Right ventricle myocardium superior (tissue), 1 donor: ENCODE measurements around the gene SPTBN4. TPM values are rescaled to one million over a fixed set of nuclear protein-coding genes. Genes with fewer than 3 reads are reported as not detected.
"Not testable (repeated sequence)": the region's sequence is repeated elsewhere in the genome, so short reads cannot be mapped to it uniquely, and the experiment has no call there.

Experiments
- ATAC-seq: fragments of 200-7000 bp; cut with Tn5 transposase; one replicate; pipeline ENCODE4 v1.9.1; 2020; ENCODE audit warnings: mild to moderate bottlenecking; ENCODE audit not compliant: poor library complexity
- DNase-seq: peaks from one replicate; pipeline ENCODE4 v3.0.0-alpha.2; 2020
- intact Hi-C: fragments of 100-400 bp; cut with DNase I; formaldehyde crosslinking; loops from one replicate; pipeline ENCODE4 v1.11.2; 2022
- total RNA-seq: library from RNA; stranded (reverse); fragmentation: NEBNext Ultra II Directional; extraction: Animal tissue kit (Norgen Biotek cat#: 25700); gene quantifications from one replicate; pipeline ENCODE4 v1.2.1, GENCODE V29; 2021
- donor health status: DM: no; HTN: yes; CAD: no; lungs with severe emphysema.

Gene SPTBN4
- total RNA-seq, 1 donor from 2014 or later: 4.5 TPM

GRCh38 chr19:40588926-40589569, 122.2 kb downstream of the SPTBN4 start:
- ATAC-seq (no peak), DNase-seq (no peak)
- intact Hi-C loops: no loop called here

GRCh38 chr19:40589591-40590429, 123.0 kb downstream of the SPTBN4 start:
- intact Hi-C loops: no loop called here
- DNase-seq: no peak
- peak; percentile 11 for ATAC-seq

- ATAC-seq: no peak
- intact Hi-C loops: no loop called here
- no peak for DNase-seq
These were observed 123.9 kb downstream of the SPTBN4 start for GRCh38 chr19:40590464-40591265.

- intact Hi-C loops, DNase-seq, ATAC-seq: not testable (repeated sequence)
These were observed 124.9 kb downstream of the SPTBN4 start for GRCh38 chr19:40591724-40592123.

- ATAC-seq (no peak), DNase-seq (no peak)
- intact Hi-C loops: no loop called here
These were observed 125.4 kb downstream of the SPTBN4 start for GRCh38 chr19:40592170-40592569.

GRCh38 chr19:40594255-40594654, 127.5 kb downstream of the SPTBN4 start:
- intact Hi-C loops: no loop called here
- DNase-seq (no peak), ATAC-seq (no peak)

GRCh38 chr19:40594657-40595091, 127.9 kb downstream of the SPTBN4 start:
- intact Hi-C loops: loop anchor here (5.0 kb wide), 2 partner anchors 52 to 67 kb away; no protein-coding TSS in a partner anchor
- ATAC-seq (no peak), DNase-seq (no peak)

- intact Hi-C loops: loop anchor here (5.0 kb wide), 2 partner anchors 54 to 69 kb away; no protein-coding TSS in a partner anchor
- peak; percentile 77 for DNase-seq
- ATAC-seq: peak; percentile 33
These were observed 130.0 kb downstream of the SPTBN4 start for GRCh38 chr19:40596608-40597328.

- ATAC-seq: no peak
- intact Hi-C loops: loop anchor here (5.0 kb wide), 2 partner anchors 55 to 70 kb away; no protein-coding TSS in a partner anchor
- DNase-seq: no peak
These were observed 130.6 kb downstream of the SPTBN4 start for GRCh38 chr19:40597329-40597838.

- ATAC-seq (peak; percentile 68), DNase-seq (peak; percentile 93)
- intact Hi-C loops: loop anchor here (5.0 kb wide), 2 partner anchors 56 to 71 kb away; no protein-coding TSS in a partner anchor
These were observed 131.5 kb downstream of the SPTBN4 start for GRCh38 chr19:40598121-40598917.

- intact Hi-C loops: loop anchor here (5.0 kb wide), 2 partner anchors 57 to 72 kb away; no protein-coding TSS in a partner anchor
- ATAC-seq: no peak
- no peak for DNase-seq
These were observed 132.1 kb downstream of the SPTBN4 start for GRCh38 chr19:40598918-40599307.

GRCh38 chr19:40599331-40599901, 132.6 kb downstream of the SPTBN4 start:
- DNase-seq (no peak), ATAC-seq (no peak)
- intact Hi-C loops: loop anchor here (5.0 kb wide), 2 partner anchors 57 to 72 kb away; no protein-coding TSS in a partner anchor

- intact Hi-C loops: loop anchor here (5.0 kb wide), 2 partner anchors 58 to 73 kb away; no protein-coding TSS in a partner anchor
- ATAC-seq (no peak), DNase-seq (peak; percentile 74)
These were observed 133.2 kb downstream of the SPTBN4 start for GRCh38 chr19:40599902-40600569.

GRCh38 chr19:40600570-40601133, 133.9 kb downstream of the SPTBN4 start:
- DNase-seq (no peak), ATAC-seq (no peak)
- intact Hi-C loops: no loop called here

- ATAC-seq: no peak
- peak; percentile 84 for DNase-seq
- intact Hi-C loops: no loop called here
These were observed 134.6 kb downstream of the SPTBN4 start, which contains the start of gene LTBP4 for GRCh38 chr19:40601134-40601974. LTBP4 (plus strand) TSS chr19:40601369; CDS start chr19:40601388, 19 bp downstream.
